KMS-11 (cell line): ENCODE data around the gene SIGLEC5.
"Not testable (repeated sequence)": the region's sequence is repeated elsewhere in the genome, so short reads cannot be mapped to it uniquely, and the experiment has no call there.

Experiments used
- H2AFZ ChIP-seq: fragments of 200-600 bp; sonication (generic); 2 replicates; pipeline ENCODE4 v1.6.1; 2016; ENCODE audit warnings: antibody characterized with exemption, mixed run types, low read depth
- H3K27ac ChIP-seq: fragments of 200-600 bp; sonication (generic); 2 replicates; pipeline ENCODE4 v1.6.1; 2016; ENCODE audit warnings: mild to moderate bottlenecking, mixed run types
- H3K27me3 ChIP-seq: fragments of 200-600 bp; sonication (generic); 2 replicates; pipeline ENCODE4 v1.6.1; 2017; ENCODE audit warnings: mild to moderate bottlenecking, low read depth, mixed run types, moderate library complexity; ENCODE audit not compliant: insufficient read depth
- H3K36me3 ChIP-seq: fragments of 200-600 bp; sonication (generic); 2 replicates; pipeline ENCODE4 v1.6.1; 2017; ENCODE audit warnings: mild to moderate bottlenecking, mixed run types; ENCODE audit not compliant: insufficient read depth
- H3K4me1 ChIP-seq: fragments of 200-600 bp; sonication (generic); 2 replicates; pipeline ENCODE4 v1.6.1; 2016; ENCODE audit warnings: mild to moderate bottlenecking, low read depth, mixed run types; ENCODE audit not compliant: poor library complexity, severe bottlenecking
- H3K4me2 ChIP-seq: fragments of 200-600 bp; sonication (generic); 2 replicates; pipeline ENCODE4 v1.7.0; 2016; ENCODE audit warnings: mild to moderate bottlenecking, mixed run types
- H3K4me3 ChIP-seq: fragments of 200-600 bp; sonication (generic); IDR thresholded peaks from 2 replicates; pipeline ENCODE4 v1.6.1; 2017; ENCODE audit warnings: low read depth, low read length, mixed read lengths; ENCODE audit not compliant: insufficient read depth
- H3K79me2 ChIP-seq: fragments of 200-600 bp; sonication (generic); 2 replicates; pipeline ENCODE4 v1.6.1; 2016; ENCODE audit warnings: low read depth, mixed run types; ENCODE audit not compliant: insufficient read depth
- H3K9ac ChIP-seq: fragments of 200-600 bp; sonication (generic); 2 replicates; pipeline ENCODE4 v1.6.1; 2016; ENCODE audit warnings: mild to moderate bottlenecking, mixed run types
- H4K20me1 ChIP-seq: fragments of 200-600 bp; sonication (generic); 2 replicates; pipeline ENCODE4 v1.6.1; 2016; ENCODE audit warnings: mild to moderate bottlenecking, mixed run types; ENCODE audit not compliant: insufficient read depth
- CTCF ChIP-seq: fragments of 200-600 bp; sonication (generic); conservative IDR thresholded peaks from 2 replicates; pipeline ENCODE4 v1.6.1; 2017; ENCODE audit warnings: low read depth, mild to moderate bottlenecking, antibody characterized with exemption, low read length, moderate library complexity, mixed read lengths

SIGLEC5 gene, protein sequence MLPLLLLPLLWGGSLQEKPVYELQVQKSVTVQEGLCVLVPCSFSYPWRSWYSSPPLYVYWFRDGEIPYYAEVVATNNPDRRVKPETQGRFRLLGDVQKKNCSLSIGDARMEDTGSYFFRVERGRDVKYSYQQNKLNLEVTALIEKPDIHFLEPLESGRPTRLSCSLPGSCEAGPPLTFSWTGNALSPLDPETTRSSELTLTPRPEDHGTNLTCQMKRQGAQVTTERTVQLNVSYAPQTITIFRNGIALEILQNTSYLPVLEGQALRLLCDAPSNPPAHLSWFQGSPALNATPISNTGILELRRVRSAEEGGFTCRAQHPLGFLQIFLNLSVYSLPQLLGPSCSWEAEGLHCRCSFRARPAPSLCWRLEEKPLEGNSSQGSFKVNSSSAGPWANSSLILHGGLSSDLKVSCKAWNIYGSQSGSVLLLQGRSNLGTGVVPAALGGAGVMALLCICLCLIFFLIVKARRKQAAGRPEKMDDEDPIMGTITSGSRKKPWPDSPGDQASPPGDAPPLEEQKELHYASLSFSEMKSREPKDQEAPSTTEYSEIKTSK

GRCh38 chr19:51630315-51630714, at the start of gene SIGLEC5:
SIGLEC5 (minus strand) TSS chr19:51630401; CDS start chr19:51630335, 66 bp downstream.
- not testable (repeated sequence) for H2AFZ ChIP-seq, H3K36me3 ChIP-seq, H3K4me1 ChIP-seq, H4K20me1 ChIP-seq, H3K27ac ChIP-seq, H3K79me2 ChIP-seq, H3K27me3 ChIP-seq, H3K4me2 ChIP-seq, H3K4me3 ChIP-seq, H3K9ac ChIP-seq

DNA sequence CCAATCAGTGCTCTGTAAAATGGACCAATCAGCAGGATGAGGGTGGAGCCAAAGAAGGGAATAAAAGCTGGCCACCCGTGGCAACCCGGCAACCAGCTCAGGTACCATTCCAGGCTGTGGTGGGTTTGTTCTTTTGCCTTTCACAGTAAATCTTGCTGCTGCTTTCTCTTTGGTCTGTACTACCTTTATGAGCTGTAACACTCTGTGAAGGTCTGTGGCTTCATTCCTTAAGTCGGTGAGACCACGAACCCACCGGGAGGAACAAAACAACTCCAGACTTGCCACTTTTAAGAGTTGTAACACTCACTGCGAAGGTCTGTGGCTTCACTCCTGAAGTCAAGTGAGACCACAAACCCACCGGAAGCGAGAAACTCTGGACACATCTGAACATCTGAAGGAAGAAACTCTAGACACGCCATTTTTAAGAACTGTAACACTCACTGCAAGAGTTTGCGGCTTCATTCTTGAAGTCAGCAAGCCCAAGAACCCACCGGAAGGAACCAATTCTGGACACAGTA, 46.4 kb upstream of the SIGLEC5 start:
- Histone ChIP-seq H4K20me1 (no peaks in the 10 kb centered on the region), H3K79me2 (no peaks in the 10 kb centered on the region), H2AFZ (no peak overlapping the region), H3K4me2 (no peak overlapping the region), H3K4me1 (no peaks in the 10 kb centered on the region), H3K9ac (no peak overlapping the region), H3K36me3 (no peaks in the 10 kb centered on the region), H3K4me3 (no peak overlapping the region), H3K27ac (no peak overlapping the region), H3K27me3 (no peaks in the 10 kb centered on the region)
- no peak for TF ChIP-seq CTCF

DNA sequence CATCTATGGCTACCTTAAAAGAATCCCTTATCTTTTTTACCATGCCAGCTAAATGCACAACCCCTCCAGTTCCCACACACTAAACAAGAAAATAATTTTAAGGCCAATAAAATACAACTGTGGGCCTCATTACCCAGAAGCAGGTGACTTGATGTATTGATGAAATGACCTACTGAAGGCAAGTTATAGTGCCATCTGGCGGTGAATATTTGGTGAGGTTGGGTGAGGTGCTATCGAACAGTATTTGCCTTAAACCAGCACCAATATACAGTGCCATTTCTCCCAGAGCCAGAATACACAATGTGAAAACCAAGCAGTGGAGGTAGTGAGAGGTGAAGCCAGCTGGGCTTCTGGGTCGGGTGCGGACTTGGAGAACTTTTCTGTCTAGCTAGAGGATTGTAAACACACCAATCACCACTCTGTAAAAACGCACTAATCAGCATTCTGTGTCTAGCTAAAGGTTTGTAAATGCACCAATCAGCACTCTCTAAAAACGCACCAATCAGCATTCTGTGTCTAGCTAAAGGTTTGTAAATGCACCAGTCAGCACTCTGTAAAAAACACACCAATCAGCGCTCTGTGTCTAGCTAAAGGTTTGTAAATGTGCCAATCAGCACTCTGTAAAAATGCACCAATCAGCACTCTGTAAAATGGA, 45.8 kb upstream of the SIGLEC5 start:
- not testable (repeated sequence) for H3K36me3 ChIP-seq

GRCh38 chr19:51668216-51668615, 38.0 kb upstream of the SIGLEC5 start:
- TF ChIP-seq CTCF: no peak
- no peak overlapping the region for H3K27ac ChIP-seq
- H3K4me1 ChIP-seq: no peaks in the 10 kb centered on the region
- no peak overlapping the region for H3K4me2 ChIP-seq
- no peak overlapping the region for H3K9ac ChIP-seq
- H3K79me2 ChIP-seq: no peaks in the 10 kb centered on the region
- no peak overlapping the region for H3K4me3 ChIP-seq
- H3K27me3 ChIP-seq: no peaks in the 10 kb centered on the region
- no peaks in the 10 kb centered on the region for H4K20me1 ChIP-seq
- no peaks in the 10 kb centered on the region for H3K36me3 ChIP-seq
- H2AFZ ChIP-seq: no peak overlapping the region

More for the DNA sequence above, 45.8 kb upstream of the SIGLEC5 start:
- peak; percentile 31; the same call in 1 of the 2 replicates for TF ChIP-seq CTCF
- not testable (repeated sequence) for H3K4me1 ChIP-seq, H3K27me3 ChIP-seq, H2AFZ ChIP-seq, H4K20me1 ChIP-seq, H3K4me3 ChIP-seq, H3K27ac ChIP-seq, H3K79me2 ChIP-seq, H3K4me2 ChIP-seq, H3K9ac ChIP-seq
